ENCODE data around the gene SYTL5.

SYTL5 gene

DNA sequence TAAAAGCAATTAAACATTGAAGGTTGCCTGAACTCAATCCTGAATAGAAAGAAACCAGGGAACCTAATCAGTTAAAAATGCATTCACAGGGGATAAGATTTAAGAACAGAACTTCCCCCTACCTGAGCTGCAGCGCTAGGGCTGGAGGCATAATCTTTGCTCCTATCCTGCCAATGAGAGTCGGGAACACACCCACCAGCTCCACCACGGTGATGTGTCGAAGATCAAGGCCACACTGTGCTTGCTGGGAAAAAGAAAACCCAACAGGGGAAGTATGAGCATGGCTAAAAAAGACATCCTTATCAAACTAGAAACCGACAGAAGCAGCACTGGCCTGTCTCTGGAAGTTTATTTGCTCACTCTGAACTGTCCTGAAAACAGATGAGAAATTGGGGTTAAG, 148.0 kb downstream of the SYTL5 start:
- DNase-seq: no peak

DNA sequence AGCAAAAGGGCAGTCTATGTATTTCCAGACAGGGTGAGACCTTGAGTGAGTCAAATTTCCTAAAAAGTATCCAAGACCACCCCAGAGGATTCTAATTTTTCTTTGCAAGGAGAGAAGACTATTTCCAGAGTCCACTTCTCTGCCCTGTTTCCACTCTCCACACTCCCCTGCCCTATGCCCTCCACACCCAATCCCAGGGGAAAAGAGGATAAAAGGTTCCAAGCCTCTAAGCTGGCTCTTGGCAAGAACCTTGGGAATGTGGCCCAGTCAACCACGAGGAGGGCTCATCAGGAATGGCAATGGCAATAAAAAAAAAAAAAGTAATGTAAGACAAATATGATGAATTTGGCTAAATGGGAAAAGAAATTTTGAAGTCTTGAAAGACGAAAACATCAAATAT, 148.5 kb downstream of the SYTL5 start:
- no peak for DNase-seq

DNA sequence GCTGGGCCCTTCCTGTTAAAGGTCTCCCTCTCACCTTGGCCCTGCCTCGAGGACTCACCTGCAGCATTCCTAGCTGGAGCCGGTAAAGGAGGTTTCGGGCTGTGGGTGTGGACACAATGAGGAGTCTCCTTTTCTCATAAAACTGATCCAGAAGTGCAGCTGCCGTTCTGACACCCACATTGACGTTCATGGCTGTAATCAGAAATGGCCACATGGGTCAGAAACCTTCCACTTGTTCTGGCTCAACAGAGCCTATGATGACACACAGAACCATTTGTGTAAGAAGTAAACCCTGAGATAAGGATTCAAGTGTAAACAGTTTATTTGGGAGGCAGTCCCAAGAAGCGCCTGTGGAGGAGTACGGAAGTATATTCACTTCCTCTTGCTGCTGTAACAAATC, 150.5 kb downstream of the SYTL5 start:
- no peak for DNase-seq

DNA sequence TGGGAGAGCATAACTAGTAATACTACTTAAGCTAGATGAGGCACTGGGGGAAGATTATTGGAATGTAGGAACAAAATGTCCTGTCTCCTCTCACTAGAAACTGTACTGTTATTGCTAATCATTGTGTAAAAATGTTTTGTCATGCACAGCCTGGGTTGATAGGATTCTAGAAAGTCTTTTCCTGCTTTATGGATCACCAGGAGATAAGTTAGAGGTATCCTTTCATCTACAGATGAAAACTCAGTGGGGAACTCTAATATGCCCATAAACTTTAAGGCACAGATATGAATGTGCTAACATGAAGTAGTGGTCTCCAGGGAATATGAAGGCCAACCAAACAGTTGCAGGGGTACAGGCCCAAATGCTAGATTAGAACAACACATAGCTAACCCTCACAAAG, 156.8 kb downstream of the SYTL5 start:
- no peak for DNase-seq

DNA sequence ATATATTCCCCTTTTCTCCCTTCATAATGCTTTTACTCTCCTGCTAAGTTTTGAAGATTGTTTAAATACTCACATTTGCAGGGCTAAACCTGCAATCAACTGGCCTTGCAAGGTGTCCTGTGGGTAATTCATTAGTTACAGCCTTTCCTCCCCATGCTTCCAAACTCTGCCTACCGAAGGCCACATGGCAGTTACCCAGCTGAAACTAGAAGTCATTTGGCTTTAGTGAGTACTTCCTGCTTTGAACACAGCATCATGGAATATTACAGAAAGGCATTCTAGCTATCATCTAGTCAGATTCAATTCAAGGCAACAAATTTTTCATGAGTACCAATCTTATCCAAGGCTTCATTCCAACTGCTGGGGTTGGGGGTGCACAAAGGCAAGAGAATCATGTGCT, 158.7 kb downstream of the SYTL5 start:
- no peak for DNase-seq

DNA sequence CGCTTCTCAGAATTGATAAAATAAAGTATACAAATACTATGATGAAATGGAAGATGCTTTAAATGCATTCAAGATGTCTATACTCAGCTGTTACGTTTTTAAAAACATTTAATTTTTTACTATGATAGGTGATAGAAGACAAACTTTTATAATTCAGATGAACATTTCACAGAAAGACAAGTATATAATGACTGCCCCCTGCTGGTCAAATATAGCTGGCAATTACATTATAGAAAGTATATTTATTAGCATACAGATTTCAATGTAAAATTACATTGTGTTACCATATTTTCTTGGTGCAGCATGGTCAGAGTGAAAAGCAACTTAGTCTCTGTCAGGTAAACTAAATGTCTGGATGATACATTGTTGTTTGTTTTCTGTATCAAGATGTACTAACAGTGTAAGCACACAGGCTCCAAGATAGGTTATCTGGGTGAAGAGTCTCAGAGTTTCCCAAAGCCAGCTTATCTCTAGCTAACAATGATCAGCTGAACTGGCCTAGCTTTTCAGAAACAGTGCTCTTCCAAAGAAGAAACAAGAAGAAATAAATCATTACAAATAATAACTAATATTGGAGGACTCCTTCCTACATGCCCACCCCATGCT, 160.2 kb downstream of the SYTL5 start:
- DNase-seq: peak; percentile 25

DNA sequence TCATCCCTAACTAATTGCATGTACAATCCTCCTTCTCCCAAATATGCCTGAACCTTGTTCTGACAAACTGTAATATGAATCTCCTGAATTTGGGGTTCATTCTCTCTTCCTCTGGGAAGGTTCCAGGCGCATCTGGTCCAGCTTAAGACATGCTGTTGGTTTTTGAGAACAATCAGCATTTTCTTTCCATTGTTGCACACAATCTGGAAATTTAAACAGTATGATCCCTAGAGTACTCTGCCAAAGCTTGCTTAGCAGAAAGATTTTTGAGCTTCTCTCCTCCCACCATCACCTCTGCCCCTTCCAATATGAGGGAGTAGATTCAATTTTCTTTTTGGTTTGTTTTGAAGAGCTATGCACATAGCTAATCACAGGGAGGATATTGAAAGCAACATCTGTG, 164.2 kb downstream of the SYTL5 start:
- no peak for DNase-seq

DNA sequence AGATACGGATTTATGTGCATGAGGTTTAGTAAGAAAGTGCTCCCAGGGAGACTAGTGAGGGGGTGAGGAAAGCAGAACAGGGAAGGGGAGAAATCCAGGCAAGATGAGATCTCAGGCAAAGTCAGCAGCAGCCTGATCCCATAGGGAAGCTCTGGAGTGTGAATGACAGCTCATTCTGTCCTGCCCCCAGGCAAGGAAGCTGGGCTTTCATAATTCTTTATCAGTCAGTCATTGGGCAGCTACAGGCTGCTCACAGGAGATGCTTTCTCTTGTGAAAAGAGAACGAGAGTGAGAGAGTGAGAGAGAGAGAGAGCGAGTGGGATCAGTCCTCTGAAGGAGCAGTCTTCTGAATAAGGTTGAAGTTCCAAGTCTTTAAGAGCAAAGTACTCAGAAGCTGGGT, 166.2 kb downstream of the SYTL5 start:
- no peak for DNase-seq

DNA sequence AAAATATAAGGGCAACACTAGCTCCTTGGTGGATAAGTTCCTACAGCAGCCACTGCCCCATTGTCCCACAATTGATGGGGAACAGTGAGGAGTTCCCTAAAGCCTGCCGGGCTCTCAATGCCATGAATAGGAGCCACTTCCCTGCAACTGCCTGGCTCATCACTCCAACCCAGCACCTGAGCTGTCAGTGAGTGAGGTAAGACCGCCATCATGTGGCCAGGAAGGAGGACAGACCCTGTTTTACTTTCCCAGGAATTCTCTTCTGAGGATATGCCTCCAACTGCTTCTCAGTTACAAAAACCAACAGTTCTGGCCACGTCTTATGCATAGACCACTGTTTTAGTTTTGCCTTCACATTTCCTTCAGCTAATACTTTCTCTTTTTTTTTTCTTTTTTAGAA, 168.8 kb downstream of the SYTL5 start:
- no peak for DNase-seq

DNA sequence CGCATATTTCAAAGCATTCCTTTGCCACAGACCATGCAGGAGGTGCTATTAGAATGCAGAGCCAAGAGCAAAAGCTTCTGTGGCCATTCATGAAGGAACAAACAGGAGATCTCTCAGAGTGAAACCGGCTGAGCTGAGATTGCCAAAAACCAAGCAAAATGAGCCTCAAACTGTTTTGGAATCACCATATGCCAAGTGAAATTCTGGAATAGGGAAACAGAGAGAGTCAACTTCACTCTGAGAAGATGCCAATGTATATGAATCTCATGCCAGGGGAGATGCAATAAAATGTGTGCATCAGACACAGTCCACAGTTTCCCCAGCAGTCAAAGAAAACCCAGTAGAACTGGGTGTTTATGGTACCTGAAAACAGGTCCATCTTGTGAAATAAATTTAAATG, 172.0 kb downstream of the SYTL5 start:
- DNase-seq: no peak
